Body of pancreas (tissue), 4 donors: Measurements from ENCODE around the gene KCTD3. TPM values are rescaled to one million over a fixed set of nuclear protein-coding genes. Genes with fewer than 3 reads are reported as not detected.

ENCODE experiments used
- ATAC-seq: fragments of 150-250 bp; one replicate; pipeline ENCODE4 v1.9.1; 2016
- DNase-seq, 4 donors: peaks; one replicate each; pipeline ENCODE4 v3.0.0-alpha.2; 2019
- H3K27ac ChIP-seq, 4 donors: fragments of 200-600 bp; sonication (generic); 1 replicate in 3 of 4; 2 replicates in 1 of 4; pipeline versions ENCODE4 v1.5.1 to v1.6.1; 2016 to 2019; ENCODE audit warnings: mild to moderate bottlenecking in 1 of 4, mixed read lengths in 1 of 4, moderate library complexity in 1 of 4
- H3K27me3 ChIP-seq, 2 donors: fragments of 200-600 bp; sonication (generic); one replicate each; pipeline ENCODE4 v1.6.0; 2016; ENCODE audit warnings: mild to moderate bottlenecking in 1 of 2
- H3K36me3 ChIP-seq, 2 donors: fragments of 200-600 bp; sonication (generic); replicated peaks in 1 of 2; 2 replicates each; pipeline ENCODE4 v1.5.1; 2016; ENCODE audit warnings: low read depth in 2 of 2; ENCODE audit not compliant: insufficient read depth in 1 of 2
- H3K4me1 ChIP-seq: fragments of 200-600 bp; sonication (generic); one replicate; pipeline ENCODE4 v1.6.0; 2016
- H3K4me3 ChIP-seq, 2 donors: fragments of 200-600 bp; sonication (generic); 1 replicate in 1 of 2; 2 replicates in 1 of 2; pipeline ENCODE4 v1.5.1; 2016 to 2019
- H3K9me3 ChIP-seq, 3 donors: fragments of 200-600 bp; sonication (generic); 1 replicate in 2 of 3; 2 replicates in 1 of 3; pipeline ENCODE4 v1.5.1; 2016
- POLR2A ChIP-seq, 3 donors: fragments of 450-650 bp; IDR thresholded peaks; one replicate each; pipeline ENCODE4 v1.6.1; 2016; ENCODE audit warnings: antibody characterized with exemption in 3 of 3, mild to moderate bottlenecking in 2 of 3
- WGBS, 2 donors: methylation state at CpG; one replicate each; pipeline ENCODE4 v1.1.5; 2017; 5-methylcytosine and 5-hydroxymethylcytosine counted together
- intact Hi-C: fragments of 100-400 bp; cut with DNase I; formaldehyde crosslinking; loops from one replicate; pipeline ENCODE4 v1.15.1; 2023
- total RNA-seq, 2 donors: library from RNA; depleted of rRNA; stranded (reverse); fragments of >200 nt; gene quantifications; one replicate each; pipeline ENCODE4 v1.1.0, GENCODE V29; 2016
- TF ChIP-seq, protein P1 (sequence below), 7 experiments: fragments of 450-650 bp in 4 of 7; fragments of 200-600 bp in 3 of 7; sonication (generic) in 3 of 7; IDR thresholded peaks; one replicate each; pipeline ENCODE4 v1.5.1; 2016 to 2019; ENCODE audit warnings: antibody characterized with exemption in 7 of 7

Gene KCTD3
- total RNA-seq, 2 donors from 2014 or later, result 31.6 to 38.7 TPM

DNA sequence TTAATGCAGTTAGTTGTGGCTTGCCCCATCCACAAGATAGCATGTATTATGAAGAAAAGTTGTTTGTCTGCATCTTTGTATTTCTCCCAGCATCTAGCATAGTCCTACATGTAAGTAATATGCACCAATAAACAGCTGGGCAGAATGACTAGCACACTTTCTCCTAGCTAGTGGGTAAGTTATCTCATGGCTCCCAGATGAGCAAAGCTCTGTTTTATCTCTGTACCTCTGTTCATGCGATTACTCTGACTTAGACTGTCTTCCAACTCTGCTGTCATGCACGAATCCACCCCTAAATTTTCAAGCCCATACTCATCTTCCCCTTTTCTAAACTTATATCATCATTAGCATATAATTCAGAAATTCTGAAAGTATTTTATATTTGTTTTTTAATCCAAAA is 37.5 kb upstream of the KCTD3 start:
- DNase-seq (no peak), ATAC-seq (no peak)
- Histone ChIP-seq H3K4me1 (no peaks in the 10 kb centered on the region), H3K36me3 (no peaks in the 10 kb centered on the region), H3K4me3 (no peak overlapping the region), H3K9me3 (no peaks in the 10 kb centered on the region), H3K27ac (no peak overlapping the region), H3K27me3 (no peaks in the 10 kb centered on the region)
- 48 to 53% methylated on average over 2 of the region's 2 CpGs for WGBS, 2 donors
- intact Hi-C loops, result no loop called here
- TF ChIP-seq, protein P1, sequence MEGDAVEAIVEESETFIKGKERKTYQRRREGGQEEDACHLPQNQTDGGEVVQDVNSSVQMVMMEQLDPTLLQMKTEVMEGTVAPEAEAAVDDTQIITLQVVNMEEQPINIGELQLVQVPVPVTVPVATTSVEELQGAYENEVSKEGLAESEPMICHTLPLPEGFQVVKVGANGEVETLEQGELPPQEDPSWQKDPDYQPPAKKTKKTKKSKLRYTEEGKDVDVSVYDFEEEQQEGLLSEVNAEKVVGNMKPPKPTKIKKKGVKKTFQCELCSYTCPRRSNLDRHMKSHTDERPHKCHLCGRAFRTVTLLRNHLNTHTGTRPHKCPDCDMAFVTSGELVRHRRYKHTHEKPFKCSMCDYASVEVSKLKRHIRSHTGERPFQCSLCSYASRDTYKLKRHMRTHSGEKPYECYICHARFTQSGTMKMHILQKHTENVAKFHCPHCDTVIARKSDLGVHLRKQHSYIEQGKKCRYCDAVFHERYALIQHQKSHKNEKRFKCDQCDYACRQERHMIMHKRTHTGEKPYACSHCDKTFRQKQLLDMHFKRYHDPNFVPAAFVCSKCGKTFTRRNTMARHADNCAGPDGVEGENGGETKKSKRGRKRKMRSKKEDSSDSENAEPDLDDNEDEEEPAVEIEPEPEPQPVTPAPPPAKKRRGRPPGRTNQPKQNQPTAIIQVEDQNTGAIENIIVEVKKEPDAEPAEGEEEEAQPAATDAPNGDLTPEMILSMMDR (IDR thresholded peaks at IDR 0.05), result no peak
- TF ChIP-seq POLR2A (IDR thresholded peaks at IDR 0.05), result no peak

- no peak for TF ChIP-seq POLR2A (IDR thresholded peaks at IDR 0.05)
- 63 to 65% methylated on average over 5 of the region's 5 CpGs for WGBS, 2 donors
Observed at GRCh38 chr1:215530401-215530984, 36.6 kb upstream of the KCTD3 start.

DNA sequence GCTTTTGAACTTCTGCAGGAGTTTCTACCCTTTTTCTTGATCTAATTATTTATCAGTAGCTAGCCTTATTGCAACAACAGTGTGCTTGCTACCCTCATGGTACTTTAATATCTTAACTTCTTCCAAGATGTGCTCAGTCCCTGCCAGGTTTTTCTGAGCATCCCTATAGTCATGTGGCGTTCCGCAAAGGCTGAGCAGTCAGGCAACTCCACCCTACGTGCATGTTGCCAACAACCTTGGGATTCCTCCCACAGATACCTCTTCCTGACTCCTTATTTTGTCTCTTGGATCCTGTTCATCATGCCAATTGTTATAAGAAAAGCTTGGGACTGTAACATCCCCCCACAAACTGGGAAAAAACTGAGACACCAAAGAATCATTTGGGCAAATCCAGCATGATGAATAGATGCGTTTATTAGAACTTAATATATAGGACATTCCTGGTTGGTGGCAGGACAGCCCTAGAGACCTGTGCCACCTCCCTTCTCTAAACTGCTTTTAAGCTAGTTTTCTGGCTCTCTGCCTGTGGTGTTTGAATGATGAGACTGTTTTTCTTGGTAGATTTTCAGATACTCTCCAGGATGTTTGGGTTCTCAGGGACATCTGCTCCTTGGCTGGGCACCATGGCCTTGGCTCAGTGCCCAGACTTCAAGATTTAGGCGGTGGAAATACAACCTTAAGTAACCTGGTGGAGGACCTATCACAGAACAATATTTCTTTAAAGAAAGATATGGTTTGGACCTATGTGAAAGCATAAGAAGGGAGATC is 27.1 kb upstream of the KCTD3 start:
- peaks cover 16% of the 10 kb centered on the region for H3K4me1 ChIP-seq
- WGBS, 2 donors, result 53 to 54% methylated on average over 5 of the region's 5 CpGs
- no peaks in the 10 kb centered on the region for H3K27me3 ChIP-seq
- H3K9me3 ChIP-seq, result no peaks in the 10 kb centered on the region
- DNase-seq (peak in 2 of 4 donors; percentile 7 to 40), ATAC-seq (no peak)
- H3K27ac ChIP-seq, result no peak overlapping the region
- H3K4me3 ChIP-seq, result no peak overlapping the region
- no peaks in the 10 kb centered on the region for H3K36me3 ChIP-seq
- intact Hi-C loops, result no loop called here
- TF ChIP-seq POLR2A (IDR thresholded peaks at IDR 0.05), result no peak
- TF ChIP-seq, protein P1 (IDR thresholded peaks at IDR 0.05), result no peak

More at GRCh38 chr1:215530401-215530984, 36.6 kb upstream of the KCTD3 start:
- no peaks in the 10 kb centered on the region for H3K36me3 ChIP-seq
- H3K4me1 ChIP-seq, result no peaks in the 10 kb centered on the region
- intact Hi-C loops, result no loop called here
- no peak for ATAC-seq
- H3K4me3 ChIP-seq, result no peak overlapping the region
- no peaks in the 10 kb centered on the region for H3K27me3 ChIP-seq
- no peak for DNase-seq
- H3K9me3 ChIP-seq, result no peaks in the 10 kb centered on the region
- H3K27ac ChIP-seq, result no peak overlapping the region

DNA sequence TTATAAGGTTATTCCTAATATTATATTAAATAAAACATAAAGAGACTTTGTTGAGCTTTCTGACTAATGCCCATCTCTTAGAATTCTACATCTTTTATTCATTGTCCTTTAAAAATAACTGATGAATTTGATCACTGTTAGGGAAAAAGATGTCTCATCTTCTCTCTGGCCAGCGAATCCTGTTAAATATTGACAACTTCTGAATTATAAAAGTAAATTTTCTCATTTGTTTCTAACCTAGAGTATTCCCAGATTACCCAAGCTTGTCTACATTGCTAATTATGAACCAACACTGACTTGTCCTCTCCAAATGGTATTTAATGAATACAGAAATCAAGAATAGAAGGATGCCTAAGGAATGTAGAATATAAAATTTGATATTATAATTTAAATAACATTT is 24.8 kb upstream of the KCTD3 start:
- intact Hi-C loops, result no loop called here
- DNase-seq, result no peak
- no peaks in the 10 kb centered on the region for H3K9me3 ChIP-seq
- H3K36me3 ChIP-seq, result no peaks in the 10 kb centered on the region
- no peak for TF ChIP-seq POLR2A (IDR thresholded peaks at IDR 0.05)
- TF ChIP-seq, protein P1 (IDR thresholded peaks at IDR 0.05), result no peak
- H3K4me1 ChIP-seq, result peaks cover 16% of the 10 kb centered on the region
- no peak for ATAC-seq
- peak overlapping the region in 2 of 4 donors; percentile 3 to 60 for H3K27ac ChIP-seq
- H3K27me3 ChIP-seq, result no peaks in the 10 kb centered on the region
- no peak overlapping the region for H3K4me3 ChIP-seq
- 44 to 53% methylated on average over 1 of the region's 1 CpG for WGBS, 2 donors

DNA sequence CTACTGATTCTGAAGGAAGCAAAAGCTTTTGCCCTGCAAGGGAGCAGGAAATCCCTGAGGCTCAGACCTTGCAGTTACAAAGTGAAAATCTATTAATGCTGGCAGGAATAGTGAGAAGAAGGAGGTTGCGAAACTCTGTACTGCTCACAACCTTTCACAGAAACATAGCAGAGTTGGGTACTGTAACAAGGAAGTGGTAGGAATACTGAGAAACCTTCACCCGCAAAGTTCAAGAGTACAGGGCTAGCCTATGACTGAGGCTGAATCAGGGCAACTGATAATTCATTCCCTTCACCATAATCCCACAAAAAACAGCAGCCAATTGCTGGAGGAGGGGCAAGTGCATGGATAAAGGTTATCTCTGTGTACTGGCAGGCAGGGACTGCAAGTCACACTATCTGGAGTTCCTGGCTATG is 23.9 kb upstream of the KCTD3 start:
- TF ChIP-seq, protein P1 (IDR thresholded peaks at IDR 0.05), result no peak
- no peaks in the 10 kb centered on the region for H3K36me3 ChIP-seq
- peaks cover 16% of the 10 kb centered on the region for H3K4me1 ChIP-seq
- intact Hi-C loops, result no loop called here
- no peaks in the 10 kb centered on the region for H3K9me3 ChIP-seq
- 35 to 62% methylated on average over 2 of the region's 2 CpGs for WGBS, 2 donors
- DNase-seq (peak in 1 of 4 donors; percentile 34), ATAC-seq (peak; percentile 90)
- no peak overlapping the region for H3K4me3 ChIP-seq
- H3K27ac ChIP-seq, result peak overlapping the region in 3 of 4 donors; percentile 3 to 60 (median 39)
- no peaks in the 10 kb centered on the region for H3K27me3 ChIP-seq
